Germinal center (tissue), 1 donor: Measurements from ENCODE around the gene ZBED3.
"Not testable (repeated sequence)": the region's sequence is repeated elsewhere in the genome, so short reads cannot be mapped to it uniquely, and the experiment has no call there.

Experiments
- DNase-seq: peaks from one replicate; pipeline ENCODE4 v3.0.0; 2012; ENCODE audit warnings: mixed read lengths, low spot score

The ZBED3 gene

GRCh38 chr5:77086689-77087483 lies at the start of gene ZBED3:
TSS of gene ZBED3 (minus strand) at chr5:77087285. CDS start at chr5:77077878, 9,407 bp downstream.
- DNase-seq = peak; percentile 73

GRCh38 chr5:77133061-77133758 lies 46.1 kb upstream of the ZBED3 start:
- DNase-seq = no peak

- DNase-seq = no peak
These were observed 44.3 kb upstream of the ZBED3 start for GRCh38 chr5:77131361-77131760.

GRCh38 chr5:77129391-77129990 lies 42.4 kb upstream of the ZBED3 start:
- no peak for DNase-seq

- no peak for DNase-seq
These were observed 41.5 kb upstream of the ZBED3 start for GRCh38 chr5:77128411-77129061.

GRCh38 chr5:77123057-77123456 lies 36.0 kb upstream of the ZBED3 start:
- no peak for DNase-seq

- DNase-seq = no peak
These were observed 33.6 kb upstream of the ZBED3 start for GRCh38 chr5:77120706-77121105.

GRCh38 chr5:77120086-77120485 lies 33.0 kb upstream of the ZBED3 start:
- DNase-seq = no peak

GRCh38 chr5:77117161-77117560 lies 30.1 kb upstream of the ZBED3 start:
- DNase-seq = no peak

- not testable (repeated sequence) for DNase-seq
These were observed 19.9 kb upstream of the ZBED3 start for GRCh38 chr5:77107035-77107434.

- DNase-seq = no peak
These were observed 17.7 kb upstream of the ZBED3 start for GRCh38 chr5:77104813-77105212.

- no peak for DNase-seq
These were observed 16.4 kb upstream of the ZBED3 start for GRCh38 chr5:77103457-77103856.

GRCh38 chr5:77102549-77102948 lies 15.5 kb upstream of the ZBED3 start:
- DNase-seq = no peak

- no peak for DNase-seq
These were observed 14.2 kb upstream of the ZBED3 start for GRCh38 chr5:77101298-77101697.

- DNase-seq = no peak
These were observed 8.1 kb upstream of the ZBED3 start for GRCh38 chr5:77095189-77095588.

- no peak for DNase-seq
These were observed 588 bp upstream of the ZBED3 start for GRCh38 chr5:77087484-77088261.

GRCh38 chr5:77086368-77086688 lies 757 bp downstream of the ZBED3 start:
- DNase-seq = no peak

- DNase-seq = no peak
These were observed 4.0 kb downstream of the ZBED3 start for GRCh38 chr5:77083088-77083487.

GRCh38 chr5:77082280-77082679 lies 4.8 kb downstream of the ZBED3 start:
- DNase-seq = no peak

- DNase-seq = no peak
These were observed 6.2 kb downstream of the ZBED3 start for GRCh38 chr5:77080905-77081304.

GRCh38 chr5:77080479-77080878 lies 6.6 kb downstream of the ZBED3 start:
- not testable (repeated sequence) for DNase-seq

GRCh38 chr5:77077829-77078176 lies 9.3 kb downstream of the ZBED3 start:
- DNase-seq = no peak
